ENCODE data around the gene GOLGA8O. TPM values are rescaled to one million over a fixed set of nuclear protein-coding genes. Genes with fewer than 3 reads are reported as not detected.
"Not testable (repeated sequence)": the region's sequence is repeated elsewhere in the genome, so short reads cannot be mapped to it uniquely, and the experiment has no call there.

GOLGA8O gene
- total RNA-seq, 1 experiment from 2014 or later = not detected

DNA sequence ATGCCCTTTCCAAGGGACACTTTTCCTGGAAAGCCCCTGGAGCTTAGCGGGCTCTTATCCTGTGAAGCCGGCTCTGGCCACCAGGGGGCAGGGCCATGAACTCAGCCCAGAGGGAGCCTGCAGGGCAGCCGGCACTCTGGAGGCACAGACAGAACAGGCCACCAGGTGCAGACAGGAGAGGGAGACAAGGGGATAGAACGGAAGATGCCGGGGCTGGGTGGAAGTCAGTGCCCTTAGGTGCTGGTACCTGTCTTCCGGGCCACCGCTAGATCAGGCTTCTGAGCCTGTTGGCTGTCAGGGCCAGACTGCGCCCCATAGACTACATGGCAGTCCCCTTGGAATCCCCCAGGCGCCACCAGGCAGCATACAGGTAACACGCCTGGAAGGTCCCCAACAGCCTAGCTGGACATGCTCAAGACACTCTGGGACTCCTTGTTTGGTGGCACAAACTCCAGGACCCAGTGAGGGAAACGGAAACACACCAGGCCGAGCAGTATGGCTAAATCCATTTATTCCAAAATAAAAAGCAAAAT, 14.9 kb downstream of the GOLGA8O start:
- H3K9me2 ChIP-seq (replicated peaks; ENCODE audit: insufficient read depth, low read length); H3K4me3 ChIP-seq (ENCODE audit: low read length); H3K36me3 ChIP-seq (ENCODE audit: insufficient read depth, low read length); H3K9me3 ChIP-seq (ENCODE audit: low read length); H3K4me2 ChIP-seq (ENCODE audit: low read depth, low read length, poor library complexity, severe bottlenecking); H2AFZ ChIP-seq (ENCODE audit: low read length); H3K4me1 ChIP-seq (ENCODE audit: low read length); H3K27me3 ChIP-seq (ENCODE audit: low read length); H3K27ac ChIP-seq (ENCODE audit: low read length); H3K9ac ChIP-seq (ENCODE audit: low read length); H3K79me2 ChIP-seq (ENCODE audit: low read length); DNase-seq; H4K20me1 ChIP-seq (ENCODE audit: insufficient read depth, low read depth, low read length): not testable (repeated sequence)

DNA sequence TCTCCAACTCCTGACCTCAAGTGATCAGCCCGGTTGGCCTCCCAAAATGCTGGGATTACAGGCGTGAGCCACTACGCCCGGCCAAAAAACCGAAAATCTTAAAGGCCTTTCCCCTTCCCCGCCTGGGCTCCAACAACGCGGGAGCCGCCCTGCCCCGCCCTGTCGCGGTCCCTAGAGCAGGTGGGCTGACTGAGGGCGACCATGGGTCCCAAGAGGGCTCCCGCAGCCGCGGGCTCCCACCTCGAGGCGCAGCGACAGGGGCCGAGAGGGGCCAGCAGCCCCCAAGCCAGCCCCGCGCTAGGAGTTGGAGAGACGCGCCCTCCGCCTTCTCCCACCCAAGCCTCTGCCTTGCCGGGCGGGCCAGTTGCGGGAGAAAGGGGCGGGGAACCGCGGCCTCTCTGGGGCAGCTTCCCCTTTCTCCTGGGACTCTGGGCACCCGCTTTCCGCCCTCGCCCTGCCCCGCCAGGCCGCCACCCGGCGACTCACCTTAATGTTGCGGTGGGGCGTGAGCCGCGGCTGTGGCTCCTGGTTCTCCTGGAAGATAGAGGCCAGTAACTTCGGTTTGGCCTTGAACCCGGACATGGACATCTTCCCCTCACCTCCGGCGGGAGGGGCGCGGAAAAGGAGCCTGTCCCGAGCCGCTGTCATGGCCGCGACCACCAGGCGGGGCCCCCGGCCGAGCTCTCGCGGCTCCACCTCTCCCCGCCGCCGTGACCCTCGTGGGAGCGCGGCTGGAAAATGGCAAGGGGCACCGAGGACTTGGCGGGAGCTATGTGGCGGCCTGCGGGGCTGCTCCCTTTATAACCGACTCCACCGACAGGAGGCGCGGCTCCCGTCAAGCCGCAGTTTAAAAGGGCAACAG, 21.1 kb downstream of the GOLGA8O start:
- H3K9ac ChIP-seq (ENCODE audit: low read length); H3K9me2 ChIP-seq (replicated peaks; ENCODE audit: insufficient read depth, low read length); H2AFZ ChIP-seq (ENCODE audit: low read length); H4K20me1 ChIP-seq (ENCODE audit: insufficient read depth, low read depth, low read length); H3K4me2 ChIP-seq (ENCODE audit: low read depth, low read length, poor library complexity, severe bottlenecking); H3K27me3 ChIP-seq (ENCODE audit: low read length); H3K27ac ChIP-seq (ENCODE audit: low read length); H3K79me2 ChIP-seq (ENCODE audit: low read length); H3K9me3 ChIP-seq (ENCODE audit: low read length); H3K4me1 ChIP-seq (ENCODE audit: low read length); H3K4me3 ChIP-seq (ENCODE audit: low read length); H3K36me3 ChIP-seq (ENCODE audit: insufficient read depth, low read length); DNase-seq: not testable (repeated sequence)

DNA sequence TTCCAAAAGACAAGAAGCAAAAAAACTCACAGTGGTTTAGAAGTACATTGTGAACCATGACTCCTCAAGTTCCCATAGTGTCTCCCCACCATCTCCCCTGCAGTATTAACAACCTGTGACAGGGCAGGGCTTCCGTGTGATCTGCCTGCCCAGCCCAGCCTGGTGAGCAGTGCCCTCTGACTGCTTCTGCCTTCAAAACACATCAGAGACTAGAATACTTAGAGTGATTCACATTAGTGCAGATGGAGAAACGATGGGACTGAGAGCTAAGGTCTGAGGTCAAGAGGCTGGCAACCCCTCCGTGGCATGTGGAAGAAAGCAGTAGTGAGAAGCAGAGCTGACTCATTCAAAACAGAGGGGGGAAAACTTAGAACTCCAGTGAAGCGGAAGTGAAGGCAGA, 27.8 kb downstream of the GOLGA8O start:
- not testable (repeated sequence) for H3K27me3 ChIP-seq (ENCODE audit: low read length); H4K20me1 ChIP-seq (ENCODE audit: insufficient read depth, low read depth, low read length); H3K79me2 ChIP-seq (ENCODE audit: low read length); H3K4me1 ChIP-seq (ENCODE audit: low read length); H3K9me3 ChIP-seq (ENCODE audit: low read length); H3K4me3 ChIP-seq (ENCODE audit: low read length); H3K9me2 ChIP-seq (replicated peaks; ENCODE audit: insufficient read depth, low read length); H3K27ac ChIP-seq (ENCODE audit: low read length); H3K9ac ChIP-seq (ENCODE audit: low read length); H3K36me3 ChIP-seq (ENCODE audit: insufficient read depth, low read length); H2AFZ ChIP-seq (ENCODE audit: low read length); DNase-seq; H3K4me2 ChIP-seq (ENCODE audit: low read depth, low read length, poor library complexity, severe bottlenecking)

DNA sequence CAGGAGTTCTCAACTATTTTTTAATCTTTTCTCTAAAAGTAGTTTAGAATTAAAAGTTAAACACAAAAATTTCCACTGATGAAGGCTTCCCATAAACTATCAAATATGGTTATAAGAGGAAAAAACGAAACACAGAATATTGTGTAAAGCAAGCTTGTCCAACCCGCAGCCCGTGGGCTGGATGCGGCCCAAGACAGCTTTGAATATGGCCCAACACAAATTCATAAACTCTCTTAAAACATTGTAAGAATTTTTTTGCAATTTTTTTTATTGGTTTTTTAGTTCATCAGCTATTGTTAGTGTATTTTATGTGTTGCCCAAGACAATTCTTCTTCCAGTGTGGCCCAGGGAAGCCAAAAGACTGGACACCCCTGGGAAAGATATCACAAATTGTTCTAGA, 28.9 kb downstream of the GOLGA8O start:
- not testable (repeated sequence) for H3K4me1 ChIP-seq (ENCODE audit: low read length); H3K4me3 ChIP-seq (ENCODE audit: low read length); H3K27me3 ChIP-seq (ENCODE audit: low read length); H3K79me2 ChIP-seq (ENCODE audit: low read length); H3K4me2 ChIP-seq (ENCODE audit: low read depth, low read length, poor library complexity, severe bottlenecking); H3K9me3 ChIP-seq (ENCODE audit: low read length); H4K20me1 ChIP-seq (ENCODE audit: insufficient read depth, low read depth, low read length); H3K36me3 ChIP-seq (ENCODE audit: insufficient read depth, low read length); H3K9ac ChIP-seq (ENCODE audit: low read length); H3K27ac ChIP-seq (ENCODE audit: low read length); H3K9me2 ChIP-seq (replicated peaks; ENCODE audit: insufficient read depth, low read length); DNase-seq; H2AFZ ChIP-seq (ENCODE audit: low read length)

GRCh38 chr15:32407903-32408302, 47.5 kb downstream of the GOLGA8O start:
- DNase-seq; H3K4me3 ChIP-seq (ENCODE audit: low read length): not testable (repeated sequence)

DNA sequence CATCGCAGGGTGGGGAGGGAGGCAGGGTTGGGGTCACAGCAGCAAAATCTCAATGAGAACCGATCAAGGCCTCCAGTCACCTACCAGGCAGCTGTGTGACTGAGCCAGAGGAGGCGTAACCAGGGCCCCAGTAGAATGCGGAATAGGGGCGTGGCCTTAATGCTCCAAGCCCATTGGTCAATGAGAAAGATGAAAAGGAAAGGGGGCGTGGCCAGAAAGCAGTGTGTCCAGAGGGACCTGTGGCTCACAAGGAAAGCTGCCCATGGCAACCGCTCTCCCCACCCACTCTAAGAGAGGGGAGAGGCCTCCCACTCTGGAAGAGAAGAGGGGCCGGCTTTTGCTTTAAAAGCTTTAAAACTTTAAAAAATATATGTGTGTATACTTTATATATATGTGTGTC, 52.2 kb downstream of the GOLGA8O start, which contains the start of gene GOLGA8K:
Gene GOLGA8K (minus strand): TSS at position 101 of the 400 bp plus-strand sequence. CDS start 98 bp downstream, at position 3.
- H3K4me1 ChIP-seq (ENCODE audit: low read length); H3K79me2 ChIP-seq (ENCODE audit: low read length); H4K20me1 ChIP-seq (ENCODE audit: insufficient read depth, low read depth, low read length); H3K9ac ChIP-seq (ENCODE audit: low read length); H3K4me2 ChIP-seq (ENCODE audit: low read depth, low read length, poor library complexity, severe bottlenecking); H3K27me3 ChIP-seq (ENCODE audit: low read length); H3K4me3 ChIP-seq (ENCODE audit: low read length); H3K27ac ChIP-seq (ENCODE audit: low read length); H3K9me2 ChIP-seq (replicated peaks; ENCODE audit: insufficient read depth, low read length); H2AFZ ChIP-seq (ENCODE audit: low read length); H3K9me3 ChIP-seq (ENCODE audit: low read length); DNase-seq; H3K36me3 ChIP-seq (ENCODE audit: insufficient read depth, low read length): not testable (repeated sequence)

More at GRCh38 chr15:32407903-32408302, 47.5 kb downstream of the GOLGA8O start:
- H3K9ac ChIP-seq (ENCODE audit: low read length); H3K4me2 ChIP-seq (ENCODE audit: low read depth, low read length, poor library complexity, severe bottlenecking); H3K27me3 ChIP-seq (ENCODE audit: low read length); H3K9me3 ChIP-seq (ENCODE audit: low read length); H3K79me2 ChIP-seq (ENCODE audit: low read length); H3K27ac ChIP-seq (ENCODE audit: low read length); H3K4me1 ChIP-seq (ENCODE audit: low read length); H3K9me2 ChIP-seq (replicated peaks; ENCODE audit: insufficient read depth, low read length); H4K20me1 ChIP-seq (ENCODE audit: insufficient read depth, low read depth, low read length); H2AFZ ChIP-seq (ENCODE audit: low read length); H3K36me3 ChIP-seq (ENCODE audit: insufficient read depth, low read length): not testable (repeated sequence)

DNA sequence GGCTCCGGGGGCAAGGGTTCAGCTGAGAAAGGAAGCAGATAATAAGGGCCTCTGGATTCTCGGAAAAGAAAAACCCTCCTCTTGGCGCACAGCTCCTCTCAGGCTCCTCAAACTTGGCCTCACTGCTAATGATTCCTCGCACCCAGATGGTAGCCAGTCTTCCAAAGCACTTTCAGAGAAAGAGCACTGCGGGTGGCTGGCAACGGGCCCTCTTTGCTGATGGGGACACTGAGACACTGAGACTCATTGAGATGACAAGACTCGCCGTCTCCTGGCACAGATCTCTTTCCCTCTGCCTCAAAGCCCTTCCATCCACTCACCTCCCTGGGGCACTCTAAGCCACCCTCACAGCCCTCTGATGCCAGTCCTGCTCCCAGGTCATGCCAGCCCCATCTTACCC, 58.9 kb downstream of the GOLGA8O start:
- H3K79me2 ChIP-seq (ENCODE audit: low read length) = not testable (repeated sequence)

More for the DNA sequence above, 58.9 kb downstream of the GOLGA8O start:
- H4K20me1 ChIP-seq (ENCODE audit: insufficient read depth, low read depth, low read length); H3K27ac ChIP-seq (ENCODE audit: low read length); H3K27me3 ChIP-seq (ENCODE audit: low read length); H3K4me1 ChIP-seq (ENCODE audit: low read length); DNase-seq; H3K4me2 ChIP-seq (ENCODE audit: low read depth, low read length, poor library complexity, severe bottlenecking); H2AFZ ChIP-seq (ENCODE audit: low read length); H3K36me3 ChIP-seq (ENCODE audit: insufficient read depth, low read length); H3K9me3 ChIP-seq (ENCODE audit: low read length); H3K9ac ChIP-seq (ENCODE audit: low read length); H3K9me2 ChIP-seq (replicated peaks; ENCODE audit: insufficient read depth, low read length); H3K4me3 ChIP-seq (ENCODE audit: low read length): not testable (repeated sequence)

All from Karpas-422 (cell line).